Lung (tissue), 13 donors: ENCODE results near the gene FAAP100. TPM values are rescaled to one million over a fixed set of nuclear protein-coding genes. Genes with fewer than 3 reads are reported as not detected.

Source experiments
- ATAC-seq: fragments of 200-7000 bp; cut with Tn5 transposase; one replicate; pipeline ENCODE4 v1.9.1; 2020; ENCODE audit warnings: moderate number of reproducible peaks; ENCODE audit not compliant: insufficient read depth, low FRiP score
- DNase-seq, 3 donors: peaks; one replicate each; pipeline ENCODE4 v3.0.0-alpha.2; 2013 to 2017
- H3K27ac ChIP-seq, 2 donors: one replicate each; pipeline ENCODE4 v1.5.1; 2013; ENCODE audit warnings: mild to moderate bottlenecking in 2 of 2, moderate library complexity in 2 of 2, control low read depth in 1 of 2, inconsistent platforms in 1 of 2, low read depth in 1 of 2, low read length in 1 of 2
- H3K27me3 ChIP-seq, 3 donors: one replicate each; pipeline ENCODE4 v1.5.1; 2013; ENCODE audit warnings: low read length in 2 of 3; ENCODE audit not compliant: control insufficient read depth in 3 of 3, insufficient read depth in 3 of 3
- H3K36me3 ChIP-seq, 4 donors: one replicate each; pipeline ENCODE4 v1.5.1; 2013; ENCODE audit warnings: low read length in 4 of 4, mild to moderate bottlenecking in 1 of 4, moderate library complexity in 1 of 4; ENCODE audit not compliant: control insufficient read depth in 4 of 4, insufficient read depth in 4 of 4
- H3K4me1 ChIP-seq, 5 donors: one replicate each; pipeline ENCODE4 v1.5.1; 2013; ENCODE audit warnings: low read length in 5 of 5, mild to moderate bottlenecking in 2 of 5, moderate library complexity in 1 of 5; ENCODE audit not compliant: control insufficient read depth in 5 of 5, insufficient read depth in 5 of 5
- H3K4me3 ChIP-seq: one replicate; pipeline ENCODE4 v1.5.1; 2013; ENCODE audit warnings: mild to moderate bottlenecking, control low read depth, moderate library complexity
- H3K9ac ChIP-seq, 2 donors: one replicate each; pipeline ENCODE4 v1.5.1; 2013; ENCODE audit warnings: low read length in 2 of 2, control low read depth in 1 of 2; ENCODE audit not compliant: insufficient read depth in 1 of 2
- H3K9me3 ChIP-seq, 4 donors: one replicate each; pipeline ENCODE4 v1.5.1; 2013; ENCODE audit warnings: low read length in 3 of 4, mild to moderate bottlenecking in 1 of 4, moderate library complexity in 1 of 4; ENCODE audit not compliant: control insufficient read depth in 4 of 4, insufficient read depth in 3 of 4
- WGBS, 2 donors: extraction: QIAGEN DNeasy Blood & Tissue Kit; methylation state at CpG; one replicate each; pipeline ENCODE4 v1.1.7; 2013; 5-methylcytosine and 5-hydroxymethylcytosine counted together
- polyA plus RNA-seq, 2 donors: library from polyadenylated mRNA; stranded (reverse); fragments of 200-250 nt; gene quantifications; one replicate each; pipeline ENCODE4 v1.2.1, GENCODE V29; 2013
- small RNA-seq: library from RNA; depleted of rRNA; stranded (forward); fragments of <200 nt; gene quantifications from one replicate; pipeline ENCODE3, GENCODE V24; 2014; ENCODE audit warnings: low replicate concordance
- total RNA-seq, 2 donors: library from RNA; depleted of rRNA in 1 of 2; stranded (reverse); fragments of >200 nt in 1 of 2; gene quantifications; one replicate each; pipeline ENCODE4 v1.2.1, GENCODE V29; 2014 to 2021
- TF ChIP-seq, protein P1 (sequence below): IDR thresholded peaks from 2 replicates; pipeline ENCODE4 v1.5.1; 2012; ENCODE audit warnings: mild to moderate bottlenecking; ENCODE audit errors: control extremely low read depth, extremely low read depth
- donor health status: control.
- donor health status: control.
- donor health status: Bipolar disorder and iron deficiency.
- donor health status: healthy.
- donor health status: DM: yes; HTN: yes; CAD: no.

Gene FAAP100
- total and polyA plus RNA-seq, 4 donors = 20.8 to 34.4 (median 25.4) TPM

DNA sequence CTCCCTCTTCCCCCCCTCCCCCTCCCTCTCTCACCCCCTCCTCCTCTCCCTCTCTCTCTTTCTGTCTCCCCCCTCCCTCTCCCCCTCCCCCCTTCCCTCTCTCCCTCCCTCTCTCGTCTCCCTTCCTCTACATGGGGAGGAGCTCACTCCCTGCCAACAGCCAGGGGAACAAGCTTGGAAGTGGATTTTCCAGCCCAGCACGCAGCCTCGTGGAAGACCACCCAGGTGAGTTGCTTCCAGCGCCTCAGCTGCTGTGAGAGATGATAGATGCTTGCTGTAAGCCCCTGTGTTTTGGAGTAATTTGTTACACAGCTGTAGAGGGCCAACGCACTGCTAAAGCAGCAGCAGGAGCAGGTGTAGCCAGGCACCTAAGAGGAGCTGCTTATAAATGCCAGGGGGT, 60.4 kb downstream of the FAAP100 start:
- no peak overlapping the region for H3K9ac ChIP-seq
- H3K27me3 ChIP-seq = no peaks in the 10 kb centered on the region
- TF ChIP-seq, protein P1, sequence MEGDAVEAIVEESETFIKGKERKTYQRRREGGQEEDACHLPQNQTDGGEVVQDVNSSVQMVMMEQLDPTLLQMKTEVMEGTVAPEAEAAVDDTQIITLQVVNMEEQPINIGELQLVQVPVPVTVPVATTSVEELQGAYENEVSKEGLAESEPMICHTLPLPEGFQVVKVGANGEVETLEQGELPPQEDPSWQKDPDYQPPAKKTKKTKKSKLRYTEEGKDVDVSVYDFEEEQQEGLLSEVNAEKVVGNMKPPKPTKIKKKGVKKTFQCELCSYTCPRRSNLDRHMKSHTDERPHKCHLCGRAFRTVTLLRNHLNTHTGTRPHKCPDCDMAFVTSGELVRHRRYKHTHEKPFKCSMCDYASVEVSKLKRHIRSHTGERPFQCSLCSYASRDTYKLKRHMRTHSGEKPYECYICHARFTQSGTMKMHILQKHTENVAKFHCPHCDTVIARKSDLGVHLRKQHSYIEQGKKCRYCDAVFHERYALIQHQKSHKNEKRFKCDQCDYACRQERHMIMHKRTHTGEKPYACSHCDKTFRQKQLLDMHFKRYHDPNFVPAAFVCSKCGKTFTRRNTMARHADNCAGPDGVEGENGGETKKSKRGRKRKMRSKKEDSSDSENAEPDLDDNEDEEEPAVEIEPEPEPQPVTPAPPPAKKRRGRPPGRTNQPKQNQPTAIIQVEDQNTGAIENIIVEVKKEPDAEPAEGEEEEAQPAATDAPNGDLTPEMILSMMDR = no peak
- no peak for ATAC-seq
- WGBS, 2 donors = 24 to 41% methylated on average over 5 of the region's 5 CpGs
- no peak overlapping the region for H3K27ac ChIP-seq
- no peaks in the 10 kb centered on the region for H3K36me3 ChIP-seq
- peaks cover 0 to 11% (median 3%) of the 10 kb centered on the region in 5 donors for H3K4me1 ChIP-seq
- DNase-seq = peak in 1 of 3 donors; percentile 47
- no peak overlapping the region for H3K4me3 ChIP-seq
- H3K9me3 ChIP-seq = no peaks in the 10 kb centered on the region

DNA sequence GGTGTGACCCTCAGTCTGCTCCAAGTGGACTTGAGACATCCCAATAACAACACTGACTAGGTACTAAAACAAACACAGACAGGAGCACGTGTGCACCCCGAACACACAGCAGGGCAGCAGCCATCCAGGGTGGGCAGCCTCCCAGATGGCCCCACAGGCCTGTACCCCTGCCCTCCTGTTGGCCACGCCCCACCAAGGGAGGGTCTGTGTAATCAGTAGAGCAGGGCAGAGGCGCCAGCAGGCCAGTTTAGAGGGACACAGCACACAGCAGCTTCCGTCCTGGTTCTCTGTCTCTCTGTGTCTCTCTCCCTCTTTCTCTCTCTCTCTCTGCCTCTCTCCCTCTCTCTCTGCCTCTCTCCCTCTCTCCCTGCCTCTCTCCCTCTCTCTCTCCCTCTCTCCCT, 61.0 kb downstream of the FAAP100 start:
- Histone ChIP-seq H3K9me3 (no peaks in the 10 kb centered on the region), H3K36me3 (no peaks in the 10 kb centered on the region), H3K27me3 (no peaks in the 10 kb centered on the region), H3K27ac (no peak overlapping the region), H3K9ac (no peak overlapping the region), H3K4me3 (no peak overlapping the region), H3K4me1 (peaks cover 0 to 11% (median 3%) of the 10 kb centered on the region in 5 donors)
- TF ChIP-seq, protein P1 = no peak
- no peak for ATAC-seq
- 47 to 64% methylated on average over 5 of the region's 5 CpGs for WGBS, 2 donors
- peak in 1 of 3 donors; percentile 24 for DNase-seq

DNA sequence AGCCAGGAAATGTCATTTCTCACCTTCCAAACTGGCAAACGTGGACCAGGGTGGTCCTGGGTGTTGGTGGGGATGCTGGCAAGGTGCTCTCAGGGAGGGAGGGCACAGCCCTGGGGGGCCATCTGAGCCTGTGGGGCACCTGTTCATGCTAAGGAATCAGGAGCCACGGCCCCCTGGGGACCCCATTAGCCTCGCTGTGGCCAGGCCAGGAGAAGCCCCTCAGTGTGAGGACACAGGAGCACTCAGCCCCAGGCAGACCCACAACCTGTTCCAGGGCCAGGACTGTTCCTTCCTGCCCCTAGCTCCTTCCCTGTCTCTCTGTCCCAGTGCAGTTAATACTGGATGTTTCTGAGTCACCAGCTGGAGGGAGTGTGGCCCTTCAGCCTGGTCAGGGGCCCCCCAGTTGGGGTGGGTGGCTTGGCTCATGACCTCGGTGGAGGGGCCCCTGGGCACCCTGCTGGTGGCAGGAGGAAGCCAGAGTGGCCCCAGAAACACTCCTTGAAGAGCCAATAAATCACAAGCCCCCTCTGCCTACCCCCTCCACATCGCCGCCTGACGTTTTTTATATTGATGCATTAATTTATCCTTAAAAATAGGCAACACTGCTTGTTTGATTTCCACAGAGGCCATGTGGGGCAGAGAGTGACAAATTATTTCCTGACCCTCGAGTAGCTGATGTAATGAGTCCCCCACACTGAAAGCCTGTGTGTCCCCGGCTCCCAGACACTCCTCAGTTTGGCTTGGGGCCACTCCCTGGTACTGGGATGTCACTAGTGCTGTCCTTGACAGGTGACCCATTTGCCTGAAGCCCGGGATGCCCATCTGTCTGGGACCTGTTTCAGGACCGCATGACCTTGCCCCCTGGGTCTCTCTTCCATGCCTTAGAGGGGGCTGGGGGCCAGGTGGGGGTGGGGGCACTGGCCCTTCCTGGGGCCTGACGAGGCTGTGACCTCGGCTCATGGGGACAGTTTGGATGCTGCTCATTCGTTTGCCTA, 61.9 kb downstream of the FAAP100 start:
- no peaks in the 10 kb centered on the region for H3K27me3 ChIP-seq
- H3K4me1 ChIP-seq = peaks cover 0 to 11% (median 3%) of the 10 kb centered on the region in 5 donors
- TF ChIP-seq, protein P1 = no peak
- peak overlapping the region in 1 of 2 donors; percentile 32 for H3K27ac ChIP-seq
- H3K36me3 ChIP-seq = no peaks in the 10 kb centered on the region
- no peaks in the 10 kb centered on the region for H3K9me3 ChIP-seq
- H3K4me3 ChIP-seq = no peak overlapping the region
- no peak overlapping the region for H3K9ac ChIP-seq
- WGBS, 2 donors = 61 to 66% methylated on average over 14 of the region's 14 CpGs
- ATAC-seq (no peak), DNase-seq (no peak)

Small RNA genes within 50 kb of the gene (small RNA-seq; reads per million reads assigned to genes)
- not detected for gene RF00019

Other genes with a start within 250 kb of the FAAP100 start
- 10 to 100 TPM; 24.4 to 24.9 TPM for gene BAHCC1, start 156.9 kb downstream of the FAAP100 start, total RNA-seq
- 10 to 100 TPM in 1 of 2 donors, 1 to 10 TPM in 1; 7.6 to 10.5 TPM for gene BAHCC1, start 156.9 kb downstream of the FAAP100 start, polyA plus RNA-seq
- 1,000 to 10,000 TPM; 3,059 to 3,066 TPM for gene ACTG1, start 39.6 kb downstream of the FAAP100 start, total RNA-seq
- 1,000 to 10,000 TPM; 1,461 to 4,301 TPM for gene ACTG1, start 39.6 kb downstream of the FAAP100 start, polyA plus RNA-seq
- 1 to 10 TPM; 2.1 to 3.9 TPM for gene FSCN2, start 24.0 kb downstream of the FAAP100 start, total RNA-seq
- gene FSCN2, start 24.0 kb downstream of the FAAP100 start, polyA plus RNA-seq = 1 to 10 TPM in 1 of 2 donors, under 1 TPM in 1; 0.46 to 1.8 TPM
- 10 to 100 TPM; 47.8 to 98.0 TPM for gene NPLOC4, start 84.8 kb upstream of the FAAP100 start, total RNA-seq
- 10 to 100 TPM; 30.1 to 54.8 TPM for gene NPLOC4, start 84.8 kb upstream of the FAAP100 start, polyA plus RNA-seq
- 1 to 10 TPM; 1.4 to 4.7 TPM for gene TSPAN10, start 84.8 kb upstream of the FAAP100 start, total RNA-seq
- under 1 TPM; 0.61 to 0.85 TPM for gene TSPAN10, start 84.8 kb upstream of the FAAP100 start, polyA plus RNA-seq
- gene PDE6G, start 104.2 kb upstream of the FAAP100 start, total RNA-seq = 1 to 10 TPM in 1 of 2 donors, not detected in 1; 1.8 TPM
- gene PDE6G, start 104.2 kb upstream of the FAAP100 start, polyA plus RNA-seq = 1 to 10 TPM; 1.8 to 2.1 TPM
- 10 to 100 TPM in 1 of 2 donors, 1 to 10 TPM in 1; 8.9 to 35.1 TPM for gene OXLD1, start 114.3 kb upstream of the FAAP100 start, total RNA-seq
- gene OXLD1, start 114.3 kb upstream of the FAAP100 start, polyA plus RNA-seq = 10 to 100 TPM; 61.3 to 77.7 TPM
- 10 to 100 TPM; 10.2 to 23.6 TPM for gene CCDC137, start 114.4 kb upstream of the FAAP100 start, total RNA-seq
- 10 to 100 TPM; 16.6 to 16.8 TPM for gene CCDC137, start 114.4 kb upstream of the FAAP100 start, polyA plus RNA-seq
- 10 to 100 TPM; 27.4 to 31.8 TPM for gene ARL16, start 131.4 kb upstream of the FAAP100 start, total RNA-seq
- gene ARL16, start 131.4 kb upstream of the FAAP100 start, polyA plus RNA-seq = 10 to 100 TPM; 27.8 to 59.5 TPM
- gene HGS, start 131.7 kb upstream of the FAAP100 start, total RNA-seq = 100 to 1,000 TPM in 1 of 2 donors, 10 to 100 TPM in 1; 51.5 to 128 TPM
- 100 to 1,000 TPM; 100 to 115 TPM for gene HGS, start 131.7 kb upstream of the FAAP100 start, polyA plus RNA-seq
- 10 to 100 TPM in 1 of 2 donors, 1 to 10 TPM in 1; 6.1 to 74.9 TPM for gene MRPL12, start 151.0 kb upstream of the FAAP100 start, total RNA-seq
- 100 to 1,000 TPM; 132 to 154 TPM for gene MRPL12, start 151.0 kb upstream of the FAAP100 start, polyA plus RNA-seq
- gene SLC25A10, start 159.9 kb upstream of the FAAP100 start, total RNA-seq = 10 to 100 TPM in 1 of 2 donors, 1 to 10 TPM in 1; 4.3 to 21.0 TPM
- 10 to 100 TPM; 13.0 to 21.5 TPM for gene SLC25A10, start 159.9 kb upstream of the FAAP100 start, polyA plus RNA-seq